Natural killer cell (primary cell): ENCODE results near the gene GRM8. TPM values are rescaled to one million over a fixed set of nuclear protein-coding genes. Genes with fewer than 3 reads are reported as not detected.

Source experiments
- ATAC-seq, 3 donors: fragments of 150-1000 bp in 2 of 3; fragments of 200-7000 bp in 1 of 3; cut with Tn5 transposase; 1 replicate in 1 of 3; 2 replicates in 2 of 3; pipeline ENCODE4 v1.10.0; 2021; ENCODE audit warnings: mild to moderate bottlenecking in 2 of 3, moderate library complexity in 2 of 3
- DNase-seq, 2 donors: peaks; one replicate each; pipeline versions ENCODE4 v3.0.0 to v3.0.0-alpha.2; 2013 to 2021; ENCODE audit warnings: mixed read lengths in 1 of 2
- H3K27ac ChIP-seq: one replicate; pipeline ENCODE4 v1.5.1; 2013; ENCODE audit warnings: mild to moderate bottlenecking, low read length
- H3K27me3 ChIP-seq: one replicate; pipeline ENCODE4 v1.6.1; 2013; ENCODE audit warnings: low read length; ENCODE audit not compliant: control insufficient read depth, insufficient read depth
- H3K36me3 ChIP-seq: one replicate; pipeline ENCODE4 v1.6.1; 2013; ENCODE audit warnings: low read length; ENCODE audit not compliant: control insufficient read depth, insufficient read depth
- H3K4me1 ChIP-seq: one replicate; pipeline ENCODE4 v1.6.1; 2013; ENCODE audit warnings: low read length; ENCODE audit not compliant: control insufficient read depth, insufficient read depth
- H3K4me3 ChIP-seq: one replicate; pipeline ENCODE4 v1.5.1; 2013; ENCODE audit warnings: low read length
- H3K9me3 ChIP-seq: one replicate; pipeline ENCODE4 v1.6.1; 2013; ENCODE audit warnings: low read length; ENCODE audit not compliant: control insufficient read depth, insufficient read depth
- H3K27ac Mint-ChIP-seq, 2 donors: one replicate each; pipeline ENCODE4 v1.8.0; 2022; ENCODE audit warnings: mild to moderate bottlenecking in 2 of 2, mixed read lengths in 2 of 2, moderate library complexity in 1 of 2
- H3K27me3 Mint-ChIP-seq, 2 donors: one replicate each; pipeline ENCODE4 v1.8.0; 2022; ENCODE audit warnings: low read depth in 2 of 2, mixed read lengths in 2 of 2
- H3K36me3 Mint-ChIP-seq: one replicate; pipeline ENCODE4 v1.8.0; 2022; ENCODE audit warnings: mixed read lengths
- H3K4me1 Mint-ChIP-seq, 2 donors: one replicate each; pipeline ENCODE4 v1.8.0; 2022; ENCODE audit warnings: mixed read lengths in 2 of 2
- H3K4me3 Mint-ChIP-seq: one replicate; pipeline ENCODE4 v1.8.0; 2022; ENCODE audit warnings: mild to moderate bottlenecking, moderate library complexity, mixed read lengths
- H3K9me3 Mint-ChIP-seq, 2 donors: one replicate each; pipeline ENCODE4 v1.8.0; 2022; ENCODE audit warnings: mixed read lengths in 2 of 2
- WGBS: methylation state at CpG from one replicate; pipeline ENCODE4 v1.1.7; 2013; ENCODE audit warnings: missing lambda C conversion rate; ENCODE audit not compliant: insufficient coverage; 5-methylcytosine and 5-hydroxymethylcytosine counted together
- intact Hi-C: fragments of 100-400 bp; cut with micrococcal nuclease; formaldehyde crosslinking; loops from one replicate; pipeline ENCODE4 v1.14.2; 2022
- total RNA-seq, 4 donors: library from RNA; stranded (reverse); fragments of 120-200 nt in 1 of 4; gene quantifications; one replicate each; pipeline versions ENCODE4 v1.2.3 to v1.2.4, GENCODE V29; 2013 to 2022
- TF ChIP-seq, protein P1 (sequence below): fragments of 200-600 bp; IDR thresholded peaks from one replicate; pipeline ENCODE4 v1.8.0; 2022; ENCODE audit warnings: antibody characterized with exemption

Gene GRM8
- total RNA-seq, 3 donors from 2014 or later (not counting 1 experiment from before 2014, with no cell fraction given): not detected

- Histone ChIP-seq H3K9me3 (peaks cover 2% of the 10 kb centered on the region), H3K27me3 (no peaks in the 10 kb centered on the region), H3K27ac (no peak overlapping the region), H3K36me3 (no peaks in the 10 kb centered on the region), H3K4me3 (no peak overlapping the region), H3K4me1 (no peaks in the 10 kb centered on the region)
- no peak for DNase-seq
- Mint-ChIP-seq H3K4me1 (no peaks in the 10 kb centered on the region), H3K9me3 (no peaks in the 10 kb centered on the region), H3K27me3 (no peaks in the 10 kb centered on the region), H3K4me3 (no peak overlapping the region), H3K27ac (no peak overlapping the region), H3K36me3 (no peaks in the 10 kb centered on the region)
- 87% methylated on average over 9 of the region's 9 CpGs for WGBS
- intact Hi-C loops: no loop called here
- ATAC-seq: no peak
- TF ChIP-seq, protein P1, sequence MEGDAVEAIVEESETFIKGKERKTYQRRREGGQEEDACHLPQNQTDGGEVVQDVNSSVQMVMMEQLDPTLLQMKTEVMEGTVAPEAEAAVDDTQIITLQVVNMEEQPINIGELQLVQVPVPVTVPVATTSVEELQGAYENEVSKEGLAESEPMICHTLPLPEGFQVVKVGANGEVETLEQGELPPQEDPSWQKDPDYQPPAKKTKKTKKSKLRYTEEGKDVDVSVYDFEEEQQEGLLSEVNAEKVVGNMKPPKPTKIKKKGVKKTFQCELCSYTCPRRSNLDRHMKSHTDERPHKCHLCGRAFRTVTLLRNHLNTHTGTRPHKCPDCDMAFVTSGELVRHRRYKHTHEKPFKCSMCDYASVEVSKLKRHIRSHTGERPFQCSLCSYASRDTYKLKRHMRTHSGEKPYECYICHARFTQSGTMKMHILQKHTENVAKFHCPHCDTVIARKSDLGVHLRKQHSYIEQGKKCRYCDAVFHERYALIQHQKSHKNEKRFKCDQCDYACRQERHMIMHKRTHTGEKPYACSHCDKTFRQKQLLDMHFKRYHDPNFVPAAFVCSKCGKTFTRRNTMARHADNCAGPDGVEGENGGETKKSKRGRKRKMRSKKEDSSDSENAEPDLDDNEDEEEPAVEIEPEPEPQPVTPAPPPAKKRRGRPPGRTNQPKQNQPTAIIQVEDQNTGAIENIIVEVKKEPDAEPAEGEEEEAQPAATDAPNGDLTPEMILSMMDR: no peak
These were observed 194.8 kb downstream of the GRM8 start for GRCh38 chr7:127057918-127058317.

DNA sequence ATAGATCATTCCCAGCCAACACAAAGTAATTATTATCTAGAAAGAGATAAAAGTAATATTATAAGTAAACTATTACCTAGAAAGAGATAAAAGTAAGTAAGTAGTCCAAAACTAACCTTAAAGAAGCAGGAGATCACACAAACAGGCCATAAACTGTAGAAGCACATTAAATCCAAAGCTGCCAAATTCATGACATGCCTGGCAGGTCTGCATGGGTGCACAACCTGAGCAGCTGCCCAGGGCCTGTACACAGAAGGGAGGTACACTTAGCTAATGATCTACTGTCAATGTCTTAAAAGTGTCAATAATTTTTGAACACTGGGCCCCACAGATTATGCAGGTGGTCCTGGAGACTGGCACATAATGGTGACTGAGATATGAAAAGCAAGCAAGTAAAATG is 196.5 kb downstream of the GRM8 start:
- Histone ChIP-seq H3K9me3 (no peaks in the 10 kb centered on the region), H3K4me3 (no peak overlapping the region), H3K4me1 (no peaks in the 10 kb centered on the region), H3K27me3 (no peaks in the 10 kb centered on the region), H3K27ac (no peak overlapping the region), H3K36me3 (no peaks in the 10 kb centered on the region)
- H3K9me3 Mint-ChIP-seq: no peaks in the 10 kb centered on the region
- ATAC-seq (no peak), DNase-seq (no peak)
- TF ChIP-seq, protein P1: no peak
- no peaks in the 10 kb centered on the region for H3K36me3 Mint-ChIP-seq
- H3K27me3 Mint-ChIP-seq: no peaks in the 10 kb centered on the region
- no peaks in the 10 kb centered on the region for H3K4me1 Mint-ChIP-seq
- H3K27ac Mint-ChIP-seq: no peak overlapping the region
- H3K4me3 Mint-ChIP-seq: no peak overlapping the region
- intact Hi-C loops: no loop called here

GRCh38 chr7:127047521-127047920 is 205.2 kb downstream of the GRM8 start:
- Histone ChIP-seq H3K4me1 (no peaks in the 10 kb centered on the region), H3K27ac (no peak overlapping the region), H3K36me3 (no peaks in the 10 kb centered on the region), H3K9me3 (no peaks in the 10 kb centered on the region), H3K4me3 (no peak overlapping the region), H3K27me3 (no peaks in the 10 kb centered on the region)
- H3K27ac Mint-ChIP-seq: no peak overlapping the region
- ATAC-seq: no peak
- H3K36me3 Mint-ChIP-seq: no peaks in the 10 kb centered on the region
- peaks cover 2 to 12% of the 10 kb centered on the region in 2 donors for H3K9me3 Mint-ChIP-seq
- no peaks in the 10 kb centered on the region for H3K4me1 Mint-ChIP-seq
- no peak overlapping the region for H3K4me3 Mint-ChIP-seq
- TF ChIP-seq, protein P1: no peak
- intact Hi-C loops: no loop called here
- H3K27me3 Mint-ChIP-seq: no peaks in the 10 kb centered on the region
- DNase-seq: no peak

- Mint-ChIP-seq H3K4me1 (no peaks in the 10 kb centered on the region), H3K36me3 (no peaks in the 10 kb centered on the region), H3K27me3 (peaks cover 0 to 2% of the 10 kb centered on the region in 2 donors), H3K27ac (no peak overlapping the region), H3K4me3 (no peak overlapping the region), H3K9me3 (peaks cover 4 to 7% of the 10 kb centered on the region in 2 donors)
- ATAC-seq (no peak), DNase-seq (no peak)
- Histone ChIP-seq H3K27me3 (no peaks in the 10 kb centered on the region), H3K27ac (no peak overlapping the region), H3K4me1 (no peaks in the 10 kb centered on the region), H3K36me3 (no peaks in the 10 kb centered on the region), H3K9me3 (no peaks in the 10 kb centered on the region), H3K4me3 (no peak overlapping the region)
- TF ChIP-seq, protein P1: no peak
- intact Hi-C loops: no loop called here
- 86% methylated on average over 7 of the region's 7 CpGs for WGBS
These were observed 210.9 kb downstream of the GRM8 start for GRCh38 chr7:127041689-127042452.
